Endothelial cell of umbilical vein (primary cell): Measurements from ENCODE around the gene HAVCR2. TPM values are rescaled to one million over a fixed set of nuclear protein-coding genes. Genes with fewer than 3 reads are reported as not detected.
"Not testable (repeated sequence)": the region's sequence is repeated elsewhere in the genome, so short reads cannot be mapped to it uniquely, and the experiment has no call there.

Experiments used
- BruUV-seq: library from RNA; stranded (reverse); fragments of 400-500 nt; replicated peaks from 2 replicates; lab custom pipeline; 2021; lab: Mats Ljungman, UMichigan
- CTCF ChIA-PET: fragments of 300-600, 350-600 bp; sonication (Branson Sonifier 250); formaldehyde crosslinking; loops from one replicate; lab custom pipeline; 2021; ENCODE audit warnings: antibody characterized with exemption, inconsistent platforms; lab: Charles Lee
- POLR2A ChIA-PET: fragments of 300-600, 350-600 bp; sonication (Branson Sonifier 250); formaldehyde crosslinking; loops from one replicate; lab custom pipeline; 2021; ENCODE audit warnings: antibody characterized with exemption, inconsistent platforms; lab: Charles Lee
- DNase-seq: peaks from one replicate; pipeline ENCODE4 v3.0.0-alpha.2; 2011; ENCODE audit warnings: low read depth, low spot score
- FAIRE-seq: peaks from 2 replicates; lab custom pipeline; 2011; peaks lifted over from hg19 to GRCh38; lab: Jason Lieb, UNC
- H2AFZ ChIP-seq: 2 replicates; pipeline ENCODE4 v1.6.0; 2012; ENCODE audit warnings: low read depth, low read length, control low read depth, inconsistent platforms
- H3K27ac ChIP-seq: 2 replicates; pipeline ENCODE4 v1.5.1; 2011; ENCODE audit warnings: low read depth, mild to moderate bottlenecking, control low read depth, low read length, moderate library complexity; ENCODE audit not compliant: insufficient read depth
- H3K27me3 ChIP-seq, 2 experiments: 2 replicates each; pipeline versions ENCODE4 v1.6.0 to v1.6.1; 2011; ENCODE audit warnings: low read length in 2 of 2, mixed read lengths in 1 of 2; ENCODE audit not compliant: control insufficient read depth in 2 of 2, insufficient read depth in 2 of 2
- H3K36me3 ChIP-seq, 2 experiments: 2 replicates in 1 of 2; 3 replicates in 1 of 2; pipeline ENCODE4 v1.5.1; 2011; ENCODE audit warnings: low read length in 2 of 2, mild to moderate bottlenecking in 1 of 2, moderate library complexity in 1 of 2; ENCODE audit not compliant: control insufficient read depth in 2 of 2, insufficient read depth in 2 of 2; ENCODE audit errors: extremely low read depth in 1 of 2
- H3K4me1 ChIP-seq: 3 replicates; pipeline ENCODE4 v1.5.1; 2011; ENCODE audit warnings: mild to moderate bottlenecking, low read length; ENCODE audit not compliant: control insufficient read depth, insufficient read depth; ENCODE audit errors: extremely low read depth
- H3K4me2 ChIP-seq: 2 replicates; pipeline ENCODE4 v1.6.1; 2011; ENCODE audit warnings: low read length, control low read depth, mixed read lengths; ENCODE audit not compliant: insufficient read depth
- H3K4me3 ChIP-seq, 3 experiments: fragments of 200-600 bp in 1 of 3; sonication (generic), shearing (Covaris generic) in 1 of 3; replicated peaks in 1 of 3; 2 replicates each; pipeline ENCODE4 v1.5.1; 2011 to 2016; ENCODE audit warnings: control low read depth in 3 of 3, low read length in 3 of 3, mild to moderate bottlenecking in 2 of 3, inconsistent platforms in 1 of 3, low read depth in 1 of 3, moderate library complexity in 1 of 3; ENCODE audit not compliant: insufficient read depth in 1 of 3
- H3K79me2 ChIP-seq: 2 replicates; pipeline ENCODE4 v1.6.0; 2012; ENCODE audit warnings: low read length, inconsistent platforms; ENCODE audit not compliant: control insufficient read depth, insufficient read depth
- H3K9ac ChIP-seq: replicated peaks from 2 replicates; pipeline ENCODE3; 2011; ENCODE audit warnings: low read length, control low read depth; ENCODE audit not compliant: insufficient read depth; ENCODE audit errors: extremely low read depth
- H3K9me1 ChIP-seq: replicated peaks from 3 replicates; pipeline ENCODE4 v1.6.0; 2011; ENCODE audit warnings: mild to moderate bottlenecking, low read length; ENCODE audit not compliant: control insufficient read depth, insufficient read depth; ENCODE audit errors: extremely low read depth
- H3K9me3 ChIP-seq: replicated peaks from 2 replicates; pipeline ENCODE4 v1.5.1; 2012; ENCODE audit warnings: low read length, inconsistent platforms; ENCODE audit not compliant: control insufficient read depth, insufficient read depth
- H4K20me1 ChIP-seq: replicated peaks from 2 replicates; pipeline ENCODE3; 2011; ENCODE audit warnings: mild to moderate bottlenecking, low read length; ENCODE audit not compliant: control insufficient read depth, insufficient read depth; ENCODE audit errors: extremely low read depth
- FOS ChIP-seq: IDR thresholded peaks from 2 replicates; pipeline ENCODE4 v1.6.1; 2011; ENCODE audit warnings: mild to moderate bottlenecking, low read length, moderate library complexity, borderline replicate concordance; ENCODE audit not compliant: insufficient read depth
- MAX ChIP-seq: IDR thresholded peaks from 2 replicates; pipeline ENCODE4 v1.6.1; 2011; ENCODE audit not compliant: insufficient read depth, insufficient read length
- POLR2A ChIP-seq: IDR thresholded peaks from 2 replicates; pipeline ENCODE4 v1.6.1; 2012; ENCODE audit warnings: low read depth, mild to moderate bottlenecking, control low read depth, low read length
- POLR2AphosphoS5 ChIP-seq: IDR thresholded peaks from 2 replicates; pipeline ENCODE4 v1.6.1; 2012; ENCODE audit warnings: low read depth, mild to moderate bottlenecking, control low read depth, low read length, moderate library complexity; ENCODE audit not compliant: insufficient read depth
- dilution Hi-C: fragments of 300-500 bp; cut with MboI; formaldehyde crosslinking; loops from one replicate; pipeline ENCODE4 v1.15.0; 2019; ENCODE audit warnings: low sequenced_read_pairs; ENCODE audit not compliant: extremely low pct_ligation_motif_present
- intact Hi-C: fragments of 100-400 bp; cut with micrococcal nuclease; formaldehyde crosslinking; loops from one replicate; pipeline ENCODE4 v1.10.0; 2022
- polyA plus RNA-seq, 4 experiments: library from polyadenylated mRNA; depleted of rRNA in 3 of 4; stranded (reverse) in 3 of 4; unstranded in 1 of 4; fragments of >200 nt; gene quantifications; 2 replicates each; pipeline versions ENCODE4 v1.2.1 to v1.2.3, GENCODE V29; 2011 to 2012; ENCODE audit warnings: missing spikeins in 1 of 4
- total RNA-seq: library from RNA; stranded (reverse); gene quantifications from 2 replicates; pipeline ENCODE4 v1.2.3, GENCODE V29; 2021

HAVCR2 gene
- total and polyA plus RNA-seq, 2 donors (not counting 3 experiments of a cell fraction or from before 2014, with no cell fraction given): not detected

- Histone ChIP-seq H4K20me1 (no peaks in the 10 kb centered on the region), H3K4me1 (no peaks in the 10 kb centered on the region), H2AFZ (no peak overlapping the region), H3K4me3 (no peak overlapping the region), H3K9me3 (no peaks in the 10 kb centered on the region), H3K4me2 (no peak overlapping the region), H3K79me2 (no peaks in the 10 kb centered on the region), H3K9ac (no peak overlapping the region), H3K36me3 (no peaks in the 10 kb centered on the region), H3K9me1 (no peaks in the 10 kb centered on the region), H3K27me3 (no peaks in the 10 kb centered on the region), H3K27ac (no peak overlapping the region)
- TF ChIP-seq MAX: no peak
- no peak for TF ChIP-seq POLR2A
- no peak for TF ChIP-seq POLR2AphosphoS5
- TF ChIP-seq FOS: no peak
- CTCF ChIA-PET: no interaction called here
- BruUV-seq: no TSS peak
- FAIRE-seq (no peak), DNase-seq (no peak)
- intact Hi-C loops: no loop called here
- POLR2A ChIA-PET: no interaction called here
- dilution Hi-C loops: no loop called here
Observed at GRCh38 chr5:157057459-157058370, 51.1 kb downstream of the HAVCR2 start.

GRCh38 chr5:157056848-157057247, 52.0 kb downstream of the HAVCR2 start:
- H4K20me1 ChIP-seq, H3K9me1 ChIP-seq, CTCF ChIA-PET, H3K4me1 ChIP-seq, FAIRE-seq, BruUV-seq, H2AFZ ChIP-seq, H3K27ac ChIP-seq, H3K9ac ChIP-seq, H3K9me3 ChIP-seq, intact Hi-C loops, DNase-seq, H3K4me3 ChIP-seq, H3K4me2 ChIP-seq, H3K79me2 ChIP-seq, POLR2A ChIA-PET, H3K36me3 ChIP-seq, H3K27me3 ChIP-seq, dilution Hi-C loops: not testable (repeated sequence)
